GM12891 (cell line): ENCODE data around the gene YARS2.

Experiments
- POLR2A ChIP-seq: IDR thresholded peaks from 2 replicates; pipeline ENCODE4 v1.6.1; 2011; ENCODE audit warnings: low read depth, low read length, control low read depth
- POLR2AphosphoS5 ChIP-seq: IDR thresholded peaks from 2 replicates; pipeline ENCODE4 v1.6.1; 2011; ENCODE audit warnings: low read depth, low read length, control low read depth

DNA sequence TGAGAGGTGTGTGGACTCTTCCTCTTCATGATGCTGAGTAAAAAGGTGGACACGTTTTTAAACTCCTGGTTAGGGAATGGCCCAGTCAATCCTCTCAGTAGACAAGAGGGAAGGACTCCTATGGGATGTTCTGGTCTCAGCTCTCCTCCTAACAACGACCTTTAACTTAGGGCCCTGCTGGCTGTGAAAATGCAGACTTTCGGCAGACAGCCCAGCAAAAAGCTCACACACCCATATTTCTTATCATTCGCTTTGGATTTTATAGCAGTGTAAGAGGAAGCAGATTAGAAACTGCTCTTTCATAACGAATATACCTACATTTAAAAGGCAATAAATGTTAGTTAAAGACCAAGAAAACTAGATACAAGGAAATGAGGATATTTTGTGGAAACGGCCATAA, 18.0 kb upstream of the YARS2 start:
- TF ChIP-seq POLR2AphosphoS5 = no peak
- TF ChIP-seq POLR2A = no peak
